Neural crest cell (in vitro differentiated cells): Measurements from ENCODE around the gene HDAC8. TPM values are rescaled to one million over a fixed set of nuclear protein-coding genes. Genes with fewer than 3 reads are reported as not detected.

ENCODE experiments used
- DNase-seq: peaks from one replicate; pipeline ENCODE4 v3.0.0; 2021; ENCODE audit warnings: low read depth, mixed read lengths, low spot score
- H3K27ac Mint-ChIP-seq: one replicate; pipeline ENCODE4 v1.8.0; 2021; ENCODE audit warnings: mild to moderate bottlenecking, mixed read lengths; ENCODE audit not compliant: unreplicated experiment
- H3K27me3 Mint-ChIP-seq: 2 replicates; pipeline ENCODE4 v1.8.0; 2021; ENCODE audit warnings: low read depth, mild to moderate bottlenecking, mixed read lengths
- H3K36me3 Mint-ChIP-seq: 2 replicates; pipeline ENCODE4 v1.8.0; 2021; ENCODE audit warnings: low read depth, mild to moderate bottlenecking, mixed read lengths
- H3K4me1 Mint-ChIP-seq: 2 replicates; pipeline ENCODE4 v1.8.0; 2021; ENCODE audit warnings: mixed read lengths
- H3K4me3 Mint-ChIP-seq: one replicate; pipeline ENCODE4 v1.8.0; 2021; ENCODE audit warnings: mild to moderate bottlenecking, mixed read lengths
- H3K9me3 Mint-ChIP-seq: 2 replicates; pipeline ENCODE4 v1.8.0; 2021; ENCODE audit warnings: mixed read lengths
- CTCF ChIP-seq: fragments of 200-600 bp; sonication (generic); conservative IDR thresholded peaks from 2 replicates; pipeline ENCODE4 v1.5.0; 2021; ENCODE audit warnings: antibody characterized with exemption, mild to moderate bottlenecking
- total RNA-seq: library from RNA; stranded (reverse); gene quantifications from 2 replicates; pipeline ENCODE4 v1.2.1, GENCODE V29; 2021

Gene HDAC8
- total RNA-seq, 1 donor from 2014 or later: 31.0 TPM

DNA sequence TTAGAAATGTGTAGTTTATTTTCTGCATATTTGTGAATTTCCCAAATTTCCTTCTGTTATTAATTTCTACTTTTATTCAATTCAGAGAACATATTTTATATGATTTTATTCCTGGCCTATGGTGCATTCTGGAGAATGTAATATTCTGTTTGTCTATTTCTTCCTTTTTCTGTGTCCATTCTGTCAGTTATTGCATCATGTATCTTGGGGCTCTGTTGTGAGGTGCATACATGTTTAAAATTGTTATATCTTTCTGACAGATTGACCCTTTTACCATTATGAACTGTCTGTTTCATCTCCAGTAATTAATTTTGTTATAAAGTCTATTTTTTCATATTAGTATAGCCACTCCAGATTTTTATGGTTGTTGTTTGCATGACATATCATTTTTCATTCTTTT is 170.0 kb downstream of the HDAC8 start:
- Mint-ChIP-seq H3K36me3 (peaks cover 27% of the 10 kb centered on the region), H3K27me3 (no peaks in the 10 kb centered on the region), H3K27ac (no peak overlapping the region), H3K4me1 (no peaks in the 10 kb centered on the region), H3K9me3 (peaks cover 15% of the 10 kb centered on the region), H3K4me3 (no peak overlapping the region)
- no peak for DNase-seq
- no peak for TF ChIP-seq CTCF

DNA sequence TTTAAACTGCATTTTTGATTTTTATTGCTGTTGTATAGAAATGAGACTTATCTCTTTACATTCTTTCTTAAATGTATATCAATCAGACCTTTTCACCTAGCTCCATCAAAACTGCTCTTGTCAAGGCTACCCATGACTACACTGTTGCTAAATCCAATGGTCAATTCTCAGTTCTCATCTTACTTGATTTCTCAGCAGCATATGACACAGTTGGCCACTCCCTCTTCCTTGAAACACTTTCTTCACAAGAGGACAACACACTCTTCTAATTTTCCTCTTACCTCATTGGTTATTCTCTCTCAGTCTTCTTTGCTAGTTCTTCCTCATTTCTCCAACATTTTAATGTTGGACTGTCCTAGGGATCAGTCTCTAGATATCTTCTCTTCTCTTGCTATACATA is 172.8 kb downstream of the HDAC8 start:
- DNase-seq: no peak
- no peak overlapping the region for H3K4me3 Mint-ChIP-seq
- no peak overlapping the region for H3K27ac Mint-ChIP-seq
- peaks cover 14% of the 10 kb centered on the region for H3K4me1 Mint-ChIP-seq
- peaks cover 13% of the 10 kb centered on the region for H3K9me3 Mint-ChIP-seq
- H3K36me3 Mint-ChIP-seq: peaks cover 20% of the 10 kb centered on the region
- H3K27me3 Mint-ChIP-seq: no peaks in the 10 kb centered on the region
- no peak for TF ChIP-seq CTCF

DNA sequence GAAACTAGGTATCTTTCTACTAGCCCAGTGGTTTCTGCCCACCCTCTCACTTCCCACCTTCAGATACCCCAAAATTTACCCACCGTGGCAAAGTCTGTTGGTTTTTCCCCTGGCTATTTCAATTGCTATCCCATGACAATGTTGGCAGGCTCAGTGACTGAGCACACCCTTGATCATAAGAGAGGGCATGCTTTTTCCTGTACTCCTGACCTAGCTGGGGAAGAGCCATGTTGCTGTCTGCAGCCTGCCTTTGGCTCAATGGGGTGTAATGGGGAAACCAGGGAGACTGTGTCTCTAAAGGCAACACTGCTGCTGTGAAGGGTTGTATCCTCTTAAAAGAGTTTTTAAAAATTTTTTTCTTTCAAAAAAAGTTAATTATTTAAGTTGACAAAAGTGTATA is 176.5 kb downstream of the HDAC8 start:
- H3K4me1 Mint-ChIP-seq: peaks cover 29% of the 10 kb centered on the region
- H3K27ac Mint-ChIP-seq: no peak overlapping the region
- H3K36me3 Mint-ChIP-seq: peaks cover 13% of the 10 kb centered on the region
- H3K9me3 Mint-ChIP-seq: peaks cover 7% of the 10 kb centered on the region
- H3K27me3 Mint-ChIP-seq: no peaks in the 10 kb centered on the region
- TF ChIP-seq CTCF: no peak
- no peak for DNase-seq
- no peak overlapping the region for H3K4me3 Mint-ChIP-seq

DNA sequence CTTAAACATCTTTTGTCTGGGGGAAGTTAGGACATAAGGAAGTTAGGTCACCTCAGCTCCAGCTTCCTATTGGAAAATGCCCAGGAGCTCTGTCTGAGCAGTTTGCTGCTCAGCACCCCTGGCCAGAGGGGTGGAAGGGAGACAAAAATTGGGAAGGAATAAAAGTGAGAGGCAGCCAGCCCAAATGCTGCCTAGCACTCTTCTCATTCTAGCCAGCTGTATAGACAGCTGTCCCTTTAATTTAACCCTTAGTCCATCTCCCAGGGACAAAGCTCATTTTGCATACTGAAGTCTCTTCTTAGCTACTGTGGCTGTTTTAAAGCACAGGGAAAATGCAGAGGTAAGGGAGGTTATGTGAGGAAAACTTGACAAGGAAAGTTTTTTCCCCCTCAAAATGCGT is 177.4 kb downstream of the HDAC8 start:
- TF ChIP-seq CTCF: no peak
- peaks cover 7% of the 10 kb centered on the region for H3K36me3 Mint-ChIP-seq
- H3K27me3 Mint-ChIP-seq: no peaks in the 10 kb centered on the region
- no peak overlapping the region for H3K27ac Mint-ChIP-seq
- peaks cover 29% of the 10 kb centered on the region for H3K4me1 Mint-ChIP-seq
- DNase-seq: no peak
- no peak overlapping the region for H3K4me3 Mint-ChIP-seq
- peaks cover 3% of the 10 kb centered on the region for H3K9me3 Mint-ChIP-seq

GRCh38 chrX:72394518-72395170 is 178.0 kb downstream of the HDAC8 start:
- no peak for DNase-seq
- H3K36me3 Mint-ChIP-seq: peaks cover 3% of the 10 kb centered on the region

More at GRCh38 chrX:72394518-72395170, 178.0 kb downstream of the HDAC8 start:
- peaks cover 29% of the 10 kb centered on the region for H3K4me1 Mint-ChIP-seq
- no peaks in the 10 kb centered on the region for H3K9me3 Mint-ChIP-seq
- no peaks in the 10 kb centered on the region for H3K27me3 Mint-ChIP-seq
- no peak overlapping the region for H3K27ac Mint-ChIP-seq
- no peak for TF ChIP-seq CTCF
- no peak overlapping the region for H3K4me3 Mint-ChIP-seq
